GM12872 (cell line): Measurements from ENCODE around the gene ZBTB38.
A peak's percentile ranks its signal among the peaks of the same experiment; 100 is the strongest.

Experiments used
- CTCF ChIP-seq: IDR thresholded peaks from 3 replicates; pipeline ENCODE4 v1.5.1; 2011; ENCODE audit warnings: low read depth, mild to moderate bottlenecking, low read length, moderate library complexity; ENCODE audit not compliant: insufficient read depth

The ZBTB38 gene

GRCh38 chr3:141370065-141370533 lies 1.8 kb downstream of the ZBTB38 start:
- TF ChIP-seq CTCF, result peak; percentile 76

DNA sequence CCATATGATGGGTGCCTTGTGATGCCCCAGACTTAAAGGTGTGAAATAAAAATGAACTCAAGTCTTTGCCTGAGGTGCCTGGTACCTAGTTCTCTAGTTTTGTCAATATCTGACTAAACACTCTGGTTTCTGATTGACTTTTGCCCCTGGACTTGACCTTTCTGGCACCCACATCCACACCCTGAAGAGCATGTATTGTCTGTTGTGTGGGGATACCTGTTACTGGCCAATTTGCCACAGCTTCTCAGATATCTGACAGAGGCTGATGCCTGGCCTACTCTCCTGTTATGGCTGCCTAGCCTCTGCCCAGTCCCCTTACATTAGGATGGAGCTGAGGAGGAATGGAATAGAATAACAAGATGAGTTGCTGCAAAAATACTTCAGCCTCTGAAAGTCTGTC lies 3.6 kb downstream of the ZBTB38 start:
- no peak for TF ChIP-seq CTCF

DNA sequence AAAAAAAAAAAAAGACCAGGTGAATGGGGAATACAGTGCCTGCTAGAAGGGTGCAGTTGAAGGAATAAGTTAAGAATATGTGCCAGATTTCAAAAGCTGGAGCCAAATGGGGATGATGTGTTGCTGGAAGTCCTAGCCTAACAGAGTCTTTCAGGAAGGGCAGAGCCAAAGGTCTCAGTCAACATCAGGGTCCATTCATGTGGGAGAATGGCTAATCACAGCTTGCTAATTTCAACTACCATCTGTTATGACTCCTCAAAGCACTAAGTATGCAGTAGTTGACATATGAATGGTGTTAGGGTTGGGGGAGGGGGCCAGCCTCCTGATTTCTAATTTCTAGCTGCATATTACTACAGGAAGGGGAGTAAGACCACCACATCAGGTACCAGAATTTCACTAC lies 4.4 kb downstream of the ZBTB38 start:
- no peak for TF ChIP-seq CTCF

- no peak for TF ChIP-seq CTCF
Measured at GRCh38 chr3:141373232-141373631, 4.9 kb downstream of the ZBTB38 start.

GRCh38 chr3:141373768-141374526 lies 5.6 kb downstream of the ZBTB38 start:
- no peak for TF ChIP-seq CTCF

- no peak for TF ChIP-seq CTCF
Measured at GRCh38 chr3:141375381-141376301, 7.3 kb downstream of the ZBTB38 start.

DNA sequence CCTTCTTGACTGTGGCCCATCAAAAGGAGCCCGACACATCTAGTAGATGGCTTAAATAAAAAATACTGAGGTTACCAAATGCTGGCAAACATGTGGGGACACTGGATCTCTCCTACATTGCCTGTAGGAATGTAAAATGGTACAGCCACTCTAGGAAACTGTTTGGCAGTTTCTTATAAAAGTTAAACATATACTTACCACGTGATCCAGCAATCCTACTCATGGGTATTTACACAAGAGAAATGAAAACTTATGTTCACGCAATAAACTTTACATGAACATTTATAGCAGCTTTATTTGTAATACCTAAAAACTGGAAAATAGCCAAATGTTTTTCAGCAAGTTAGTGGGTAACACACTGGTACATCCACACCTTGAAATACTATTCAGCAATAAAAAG lies 9.1 kb downstream of the ZBTB38 start:
- TF ChIP-seq CTCF, result no peak
